NCI-H2171 treated with DMSO at 0.1 percent for 48 hours (cell line): ENCODE data around the gene ACVRL1.
A peak's percentile ranks its signal among the peaks of the same experiment; 100 is the strongest.

Source experiments
- DNase-seq: peaks from one replicate; lab custom pipeline; 2025; lab: John Stamatoyannopoulos, UW

ACVRL1 gene

GRCh38 chr12:51907083-51907855 is at the start of gene ACVRL1:
Gene ACVRL1 (plus strand): TSS chr12:51907504. CDS start chr12:51912475, 4,971 bp downstream.
- no peak for DNase-seq

GRCh38 chr12:51860986-51861385 is 46.3 kb upstream of the ACVRL1 start:
- DNase-seq, result no peak

GRCh38 chr12:51862947-51863346 is 44.4 kb upstream of the ACVRL1 start:
- DNase-seq, result no peak

GRCh38 chr12:51863363-51863932 is 43.9 kb upstream of the ACVRL1 start:
- no peak for DNase-seq

GRCh38 chr12:51863933-51864832 is 43.1 kb upstream of the ACVRL1 start:
- peak; percentile 49 for DNase-seq

- DNase-seq, result no peak
Observed at GRCh38 chr12:51864833-51865670, 42.3 kb upstream of the ACVRL1 start.

- no peak for DNase-seq
Observed at GRCh38 chr12:51865757-51866270, 41.5 kb upstream of the ACVRL1 start.

- DNase-seq, result no peak
Observed at GRCh38 chr12:51866324-51866723, 41.0 kb upstream of the ACVRL1 start.

GRCh38 chr12:51866762-51867161 is 40.5 kb upstream of the ACVRL1 start:
- peak; percentile 55 for DNase-seq

GRCh38 chr12:51867371-51867770 is 39.9 kb upstream of the ACVRL1 start:
- DNase-seq, result no peak

- no peak for DNase-seq
Observed at GRCh38 chr12:51867796-51868428, 39.4 kb upstream of the ACVRL1 start.

GRCh38 chr12:51868821-51869495 is 38.3 kb upstream of the ACVRL1 start:
- peak; percentile 31 for DNase-seq

GRCh38 chr12:51869496-51869865 is 37.8 kb upstream of the ACVRL1 start:
- no peak for DNase-seq

GRCh38 chr12:51869931-51870330 is 37.4 kb upstream of the ACVRL1 start:
- DNase-seq, result no peak

- DNase-seq, result no peak
Observed at GRCh38 chr12:51870504-51870903, 36.8 kb upstream of the ACVRL1 start.

- DNase-seq, result no peak
Observed at GRCh38 chr12:51871126-51871525, 36.2 kb upstream of the ACVRL1 start.

- DNase-seq, result peak; percentile 40
Observed at GRCh38 chr12:51871918-51872688, 35.2 kb upstream of the ACVRL1 start.

GRCh38 chr12:51872689-51872981 is 34.7 kb upstream of the ACVRL1 start:
- DNase-seq, result no peak

GRCh38 chr12:51873251-51873994 is 33.9 kb upstream of the ACVRL1 start:
- no peak for DNase-seq
